GM13976 (cell line): Measurements from ENCODE around the gene LYSMD1.

Source experiments
- DNase-seq: peaks from one replicate; pipeline ENCODE4 v3.0.0; 2012; ENCODE audit warnings: low spot score
- CTCF ChIP-seq: IDR thresholded peaks from 2 replicates; pipeline ENCODE4 v1.5.1; 2012; ENCODE audit warnings: borderline replicate concordance, mild to moderate bottlenecking; ENCODE audit not compliant: insufficient read depth; ENCODE audit errors: extremely low read depth, missing control alignments, control extremely low read depth
- in situ Hi-C: fragments of 300-500 bp; cut with MboI; formaldehyde crosslinking; loops from one replicate; pipeline ENCODE4 v1.12.0; 2022; ENCODE audit warnings: low sequenced_read_pairs, mixed read lengths, inconsistent platforms; ENCODE audit not compliant: unreplicated experiment

Gene LYSMD1

DNA sequence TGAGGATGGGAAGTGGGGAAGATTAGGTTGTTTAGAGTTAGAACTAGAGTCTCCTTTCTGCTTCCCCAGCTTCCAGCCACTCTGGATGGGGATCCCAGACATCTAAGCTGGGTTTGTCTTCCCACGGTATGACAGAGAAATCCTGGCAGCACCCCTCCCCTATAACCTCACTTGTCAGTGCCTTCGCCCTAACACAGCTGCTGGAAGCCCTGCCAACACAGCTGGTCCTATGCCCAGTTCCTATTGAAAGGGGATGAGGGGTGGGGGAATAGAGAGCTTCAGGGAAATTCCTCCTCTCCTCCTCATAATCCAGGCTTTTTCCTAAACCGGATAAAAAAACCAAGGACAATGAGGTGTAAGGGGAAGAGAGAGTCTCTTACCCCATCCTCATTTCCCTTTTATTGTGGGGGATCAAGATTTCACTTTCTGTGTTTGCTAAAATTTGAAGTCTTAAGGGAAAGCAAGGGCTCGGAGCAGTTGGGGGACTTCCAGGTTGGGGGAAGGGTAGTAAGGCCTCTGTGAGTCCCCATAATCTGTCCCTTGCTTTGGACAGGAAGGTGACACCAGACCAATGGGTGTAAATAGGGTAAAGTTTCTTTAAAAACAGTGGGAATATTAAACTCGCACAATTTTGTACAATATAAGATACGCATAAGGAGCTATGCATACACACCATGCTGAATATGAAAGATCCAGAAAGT is 9.5 kb upstream of the LYSMD1 start:
- DNase-seq = no peak
- in situ Hi-C loops = no loop called here
- TF ChIP-seq CTCF = no peak

GRCh38 chr1:151171190-151171589 is 5.5 kb upstream of the LYSMD1 start:
- in situ Hi-C loops = no loop called here
- DNase-seq = no peak
- no peak for TF ChIP-seq CTCF

- in situ Hi-C loops = no loop called here
- TF ChIP-seq CTCF = no peak
These were observed 1.4 kb upstream of the LYSMD1 start for GRCh38 chr1:151167116-151167515.

GRCh38 chr1:151166505-151166956 is 829 bp upstream of the LYSMD1 start:
- TF ChIP-seq CTCF = no peak
- DNase-seq = no peak
- in situ Hi-C loops = no loop called here

More at GRCh38 chr1:151167116-151167515, 1.4 kb upstream of the LYSMD1 start:
- no peak for DNase-seq

GRCh38 chr1:151165281-151165737 is 393 bp downstream of the LYSMD1 start:
- no peak for TF ChIP-seq CTCF
- no peak for DNase-seq
- in situ Hi-C loops = no loop called here

- DNase-seq = no peak
- TF ChIP-seq CTCF = no peak
- in situ Hi-C loops = no loop called here
These were observed 896 bp downstream of the LYSMD1 start for GRCh38 chr1:151164732-151165280.
